Upper lobe of left lung (tissue), 6 donors: ENCODE results near the gene TMEM171. TPM values are rescaled to one million over a fixed set of nuclear protein-coding genes. Genes with fewer than 3 reads are reported as not detected.

Source experiments
- ATAC-seq, 2 donors: fragments of 200-7000 bp; cut with Tn5 transposase; one replicate each; pipeline ENCODE4 v1.9.1; 2022; ENCODE audit warnings: mild to moderate bottlenecking in 2 of 2, moderate library complexity in 2 of 2; ENCODE audit not compliant: low FRiP score in 2 of 2
- DNase-seq, 2 donors: peaks; one replicate each; pipeline ENCODE4 v3.0.0-alpha.2; 2019 to 2020
- H3K27ac ChIP-seq, 4 donors: fragments of 200-600 bp; sonication (generic); one replicate each; pipeline ENCODE4 v1.5.1; 2016 to 2019
- H3K27me3 ChIP-seq, 4 donors: fragments of 200-600 bp; sonication (generic); one replicate each; pipeline ENCODE4 v1.5.1; 2017 to 2019
- H3K36me3 ChIP-seq, 4 donors: fragments of 200-600 bp; sonication (generic); one replicate each; pipeline ENCODE4 v1.5.1; 2016 to 2019
- H3K4me1 ChIP-seq, 4 donors: fragments of 200-600 bp; sonication (generic); one replicate each; pipeline ENCODE4 v1.5.1; 2018 to 2019
- H3K4me3 ChIP-seq, 4 donors: fragments of 200-600 bp; sonication (generic); one replicate each; pipeline ENCODE4 v1.5.1; 2017 to 2019; ENCODE audit warnings: mild to moderate bottlenecking in 2 of 4, moderate library complexity in 1 of 4
- H3K9me3 ChIP-seq, 4 donors: fragments of 200-600 bp; sonication (generic); one replicate each; pipeline ENCODE4 v1.5.1; 2018 to 2019
- CTCF ChIP-seq, 6 experiments: fragments of 450-650 bp in 4 of 6; fragments of 200-600 bp in 2 of 6; sonication (generic) in 2 of 6; IDR thresholded peaks; one replicate each; pipeline ENCODE4 v1.5.1; 2016 to 2019; ENCODE audit warnings: antibody characterized with exemption in 6 of 6
- EP300 ChIP-seq, 4 donors: sonication (generic); formaldehyde crosslinking; IDR thresholded peaks; one replicate each; pipeline ENCODE4 v1.5.1; 2017; ENCODE audit warnings: antibody characterized with exemption in 4 of 4, control low read depth in 2 of 4
- POLR2A ChIP-seq, 4 donors: fragments of 450-650 bp; IDR thresholded peaks; one replicate each; pipeline ENCODE4 v1.5.1; 2016 to 2017; ENCODE audit warnings: antibody characterized with exemption in 4 of 4, mild to moderate bottlenecking in 2 of 4
- POLR2AphosphoS5 ChIP-seq, 2 donors: sonication (generic); formaldehyde crosslinking; IDR thresholded peaks; one replicate each; pipeline ENCODE4 v1.5.1; 2017; ENCODE audit warnings: antibody characterized with exemption in 2 of 2
- WGBS, 2 donors: methylation state at CpG; one replicate each; pipeline ENCODE4 v1.1.5; 2017 to 2018; 5-methylcytosine and 5-hydroxymethylcytosine counted together
- total RNA-seq, 6 donors: library from RNA; depleted of rRNA in 4 of 6; stranded (reverse); fragments of >200 nt in 4 of 6; gene quantifications; one replicate each; pipeline versions ENCODE4 v1.1.0 to v1.2.1, GENCODE V29; 2016 to 2021
- donor health status: DM: no; HTN: no; CAD: no; lungs with moderate emphysema.
- donor health status: DM: no; HTN: yes; CAD: no; lungs with severe emphysema.

The TMEM171 gene
- total RNA-seq, 6 donors from 2014 or later = 0.34 to 0.57 TPM; not detected in 4

- H3K9me3 ChIP-seq = no peaks in the 10 kb centered on the region
- ATAC-seq = no peak
- no peak overlapping the region for H3K27ac ChIP-seq
- WGBS, 2 donors = 71 to 76% methylated on average over 1 of the region's 1 CpG
- no peak for DNase-seq
- no peaks in the 10 kb centered on the region for H3K36me3 ChIP-seq
- H3K4me1 ChIP-seq = no peaks in the 10 kb centered on the region
- no peaks in the 10 kb centered on the region for H3K27me3 ChIP-seq
- TF ChIP-seq POLR2A (IDR thresholded peaks at IDR 0.05) = no peak
- TF ChIP-seq POLR2AphosphoS5 (IDR thresholded peaks at IDR 0.05) = no peak
- TF ChIP-seq EP300 (IDR thresholded peaks at IDR 0.05) = no peak
- TF ChIP-seq CTCF (IDR thresholded peaks at IDR 0.05) = no peak
- no peak overlapping the region for H3K4me3 ChIP-seq
These were observed 16.0 kb upstream of the TMEM171 start for GRCh38 chr5:73104326-73104725.

- Histone ChIP-seq H3K9me3 (no peaks in the 10 kb centered on the region), H3K27ac (no peak overlapping the region), H3K27me3 (no peaks in the 10 kb centered on the region), H3K4me3 (no peak overlapping the region), H3K4me1 (no peaks in the 10 kb centered on the region), H3K36me3 (no peaks in the 10 kb centered on the region)
- ATAC-seq (no peak), DNase-seq (no peak)
- TF ChIP-seq EP300 (IDR thresholded peaks at IDR 0.05) (no peak), POLR2AphosphoS5 (IDR thresholded peaks at IDR 0.05) (no peak), POLR2A (IDR thresholded peaks at IDR 0.05) (no peak), CTCF (IDR thresholded peaks at IDR 0.05) (no peak)
These were observed 14.0 kb upstream of the TMEM171 start for GRCh38 chr5:73106335-73106734.

GRCh38 chr5:73110190-73110589 lies 10.2 kb upstream of the TMEM171 start:
- no peaks in the 10 kb centered on the region for H3K9me3 ChIP-seq
- TF ChIP-seq POLR2A (IDR thresholded peaks at IDR 0.05) (no peak), CTCF (IDR thresholded peaks at IDR 0.05) (no peak), POLR2AphosphoS5 (IDR thresholded peaks at IDR 0.05) (no peak), EP300 (IDR thresholded peaks at IDR 0.05) (no peak)
- no peaks in the 10 kb centered on the region for H3K4me1 ChIP-seq
- no peaks in the 10 kb centered on the region for H3K36me3 ChIP-seq
- ATAC-seq (no peak), DNase-seq (no peak)
- WGBS, 2 donors = 68 to 76% methylated on average over 1 of the region's 1 CpG
- H3K27ac ChIP-seq = no peak overlapping the region
- no peaks in the 10 kb centered on the region for H3K27me3 ChIP-seq
- H3K4me3 ChIP-seq = no peak overlapping the region

GRCh38 chr5:73111536-73111935 lies 8.8 kb upstream of the TMEM171 start:
- no peaks in the 10 kb centered on the region for H3K9me3 ChIP-seq
- H3K27ac ChIP-seq = no peak overlapping the region
- no peaks in the 10 kb centered on the region for H3K27me3 ChIP-seq
- no peak for ATAC-seq
- H3K4me1 ChIP-seq = no peaks in the 10 kb centered on the region
- no peak for DNase-seq
- 85 to 86% methylated on average over 1 of the region's 1 CpG for WGBS, 2 donors
- TF ChIP-seq EP300 (IDR thresholded peaks at IDR 0.05) (no peak), POLR2AphosphoS5 (IDR thresholded peaks at IDR 0.05) (no peak), CTCF (IDR thresholded peaks at IDR 0.05) (no peak), POLR2A (IDR thresholded peaks at IDR 0.05) (no peak)
- H3K4me3 ChIP-seq = no peak overlapping the region
- H3K36me3 ChIP-seq = no peaks in the 10 kb centered on the region

- no peaks in the 10 kb centered on the region for H3K4me1 ChIP-seq
- TF ChIP-seq POLR2AphosphoS5 (IDR thresholded peaks at IDR 0.05) = no peak
- no peaks in the 10 kb centered on the region for H3K27me3 ChIP-seq
- ATAC-seq = no peak
- DNase-seq = no peak
- no peaks in the 10 kb centered on the region for H3K36me3 ChIP-seq
- WGBS, 2 donors = 65% methylated on average over 1 of the region's 1 CpG
- H3K9me3 ChIP-seq = peaks cover 0 to under 1% (median 0%) of the 10 kb centered on the region in 4 donors
- H3K27ac ChIP-seq = no peak overlapping the region
- H3K4me3 ChIP-seq = no peak overlapping the region
These were observed 8.0 kb upstream of the TMEM171 start for GRCh38 chr5:73112359-73112758.
